Neural cell (in vitro differentiated cells): ENCODE data around the gene SLIT3. TPM values are rescaled to one million over a fixed set of nuclear protein-coding genes. Genes with fewer than 3 reads are reported as not detected.

Source experiments
- H2AFZ ChIP-seq: fragments of 200-600, 300-800 bp; sonication (generic), shearing (Covaris generic); 2 replicates; pipeline ENCODE4 v1.6.0; 2014; ENCODE audit warnings: low read depth, mild to moderate bottlenecking, antibody characterized with exemption, low read length, moderate library complexity
- H3F3A ChIP-seq: fragments of 200-600 bp; shearing (Covaris generic); 2 replicates; pipeline ENCODE4 v1.6.1; 2016; ENCODE audit warnings: mild to moderate bottlenecking, moderate library complexity, mixed read lengths, antibody characterized with exemption, low read length; ENCODE audit not compliant: insufficient read depth, poor library complexity, severe bottlenecking
- H3K27ac ChIP-seq: fragments of 200-600, 300-800 bp; sonication (generic), shearing (Covaris generic); 2 replicates; pipeline ENCODE4 v1.5.1; 2014; ENCODE audit warnings: mild to moderate bottlenecking, low read length, moderate library complexity
- H3K27me3 ChIP-seq: fragments of 300-800, 200-600 bp; sonication (generic), shearing (Covaris generic); 2 replicates; pipeline ENCODE4 v1.6.0; 2014; ENCODE audit warnings: mild to moderate bottlenecking, low read depth, low read length, moderate library complexity; ENCODE audit not compliant: insufficient read depth
- H3K36me3 ChIP-seq: fragments of 300-800, 200-600 bp; sonication (generic), shearing (Covaris generic); 2 replicates; pipeline ENCODE4 v1.5.1; 2014; ENCODE audit warnings: mild to moderate bottlenecking, antibody characterized with exemption, low read length, moderate library complexity; ENCODE audit not compliant: insufficient read depth
- H3K4me2 ChIP-seq: fragments of 300-800, 200-600 bp; sonication (generic), shearing (Covaris generic); 2 replicates; pipeline ENCODE4 v1.6.0; 2014; ENCODE audit warnings: mild to moderate bottlenecking, low read length
- H3K4me3 ChIP-seq: fragments of 300-800, 200-600 bp; sonication (generic), shearing (Covaris generic); 2 replicates; pipeline ENCODE4 v1.5.1; 2014; ENCODE audit warnings: mild to moderate bottlenecking, low read length, moderate library complexity
- H3K79me2 ChIP-seq: fragments of 200-600 bp; shearing (Covaris generic); replicated peaks from 2 replicates; pipeline ENCODE4 v1.6.0; 2014; ENCODE audit warnings: mild to moderate bottlenecking, low read length, moderate library complexity; ENCODE audit not compliant: insufficient read depth
- H3K9ac ChIP-seq: fragments of 300-800, 200-600 bp; sonication (generic), shearing (Covaris generic); 2 replicates; pipeline ENCODE4 v1.6.1; 2016; ENCODE audit warnings: mild to moderate bottlenecking, low read length, mixed read lengths
- H3K9me2 ChIP-seq: fragments of 200-600 bp; shearing (Covaris generic); 2 replicates; pipeline ENCODE4 v1.6.1; 2016; ENCODE audit warnings: mild to moderate bottlenecking, low read length, mixed read lengths; ENCODE audit not compliant: insufficient read depth
- H3K9me3 ChIP-seq: fragments of 200-600, 300-800 bp; sonication (generic), shearing (Covaris generic); 2 replicates; pipeline ENCODE4 v1.6.1; 2016; ENCODE audit warnings: mild to moderate bottlenecking, mixed run types, low read length, moderate library complexity, mixed read lengths
- H4K20me1 ChIP-seq: fragments of 200-600 bp; shearing (Covaris generic); 2 replicates; pipeline ENCODE4 v1.6.1; 2016; ENCODE audit warnings: mild to moderate bottlenecking, mixed run types; ENCODE audit not compliant: insufficient read depth
- CTCF ChIP-seq: fragments of 450-650 bp; IDR thresholded peaks from 2 replicates; pipeline ENCODE4 v1.5.1; 2014; ENCODE audit warnings: antibody characterized with exemption, mild to moderate bottlenecking, moderate library complexity; ENCODE audit not compliant: poor library complexity, severe bottlenecking
- EP300 ChIP-seq: fragments of 450-650 bp; conservative IDR thresholded peaks from 2 replicates; pipeline ENCODE4 v1.6.1; 2014; ENCODE audit warnings: antibody characterized with exemption, mild to moderate bottlenecking, moderate library complexity; ENCODE audit not compliant: poor library complexity, severe bottlenecking
- EZH2 ChIP-seq: fragments of 200-600, 300-800 bp; shearing (Covaris generic), sonication (generic); IDR thresholded peaks from 2 replicates; pipeline ENCODE4 v1.6.1; 2014; ENCODE audit warnings: antibody characterized with exemption, low read length, borderline replicate concordance, mild to moderate bottlenecking; ENCODE audit not compliant: insufficient read depth, poor library complexity, severe bottlenecking
- MXI1 ChIP-seq: fragments of 450-650 bp; conservative IDR thresholded peaks from 2 replicates; pipeline ENCODE4 v1.6.1; 2014; ENCODE audit warnings: antibody characterized with exemption, mild to moderate bottlenecking; ENCODE audit not compliant: poor library complexity, severe bottlenecking
- POLR2AphosphoS5 ChIP-seq: IDR thresholded peaks from 2 replicates; pipeline ENCODE4 v1.6.1; 2012
- RAD21 ChIP-seq: fragments of 450-650 bp; conservative IDR thresholded peaks from 2 replicates; pipeline ENCODE4 v1.6.1; 2014; ENCODE audit warnings: antibody characterized with exemption, mild to moderate bottlenecking, moderate library complexity
- REST ChIP-seq: IDR thresholded peaks from 2 replicates; pipeline ENCODE4 v1.6.1; 2012; ENCODE audit warnings: borderline replicate concordance
- SMC3 ChIP-seq: fragments of 450-650 bp; conservative IDR thresholded peaks from 2 replicates; pipeline ENCODE4 v1.6.1; 2014; ENCODE audit warnings: antibody characterized with exemption, mild to moderate bottlenecking, moderate library complexity; ENCODE audit not compliant: poor library complexity
- TAF1 ChIP-seq: IDR thresholded peaks from 2 replicates; pipeline ENCODE4 v1.6.1; 2012; ENCODE audit warnings: low read depth
- polyA plus RNA-seq: library from polyadenylated mRNA; depleted of rRNA; stranded (reverse); fragments of >200 nt; gene quantifications from 2 replicates; pipeline ENCODE4 v1.2.3, GENCODE V29; 2014

The SLIT3 gene
- polyA plus RNA-seq, 1 donor from 2014 or later, result 1.2 TPM

GRCh38 chr5:169347786-169348185 is 46.8 kb upstream of the SLIT3 start:
- Histone ChIP-seq H3K79me2 (no peaks in the 10 kb centered on the region), H3F3A (no peaks in the 10 kb centered on the region), H3K9me2 (no peaks in the 10 kb centered on the region), H3K27me3 (no peaks in the 10 kb centered on the region), H2AFZ (no peak overlapping the region), H3K4me2 (no peak overlapping the region), H3K27ac (no peak overlapping the region), H3K9me3 (no peaks in the 10 kb centered on the region), H4K20me1 (no peaks in the 10 kb centered on the region), H3K9ac (no peak overlapping the region), H3K4me3 (no peak overlapping the region), H3K36me3 (no peaks in the 10 kb centered on the region)
- TF ChIP-seq TAF1, result no peak
- no peak for TF ChIP-seq REST
- no peak for TF ChIP-seq POLR2AphosphoS5
- no peak for TF ChIP-seq SMC3
- no peak for TF ChIP-seq MXI1
- no peak for TF ChIP-seq EP300
- no peak for TF ChIP-seq RAD21
- no peak for TF ChIP-seq CTCF

- Histone ChIP-seq H3K27ac (no peak overlapping the region), H4K20me1 (no peaks in the 10 kb centered on the region), H3K27me3 (no peaks in the 10 kb centered on the region), H3K9me3 (no peaks in the 10 kb centered on the region), H2AFZ (no peak overlapping the region), H3K9ac (no peak overlapping the region), H3F3A (no peaks in the 10 kb centered on the region), H3K4me3 (no peak overlapping the region), H3K36me3 (no peaks in the 10 kb centered on the region), H3K79me2 (no peaks in the 10 kb centered on the region), H3K4me2 (no peak overlapping the region), H3K9me2 (no peaks in the 10 kb centered on the region)
- TF ChIP-seq EP300 (no peak), REST (no peak), CTCF (no peak), TAF1 (no peak), EZH2 (no peak), SMC3 (no peak), MXI1 (no peak), POLR2AphosphoS5 (no peak), RAD21 (no peak)
Measured at GRCh38 chr5:169344629-169345028, 43.7 kb upstream of the SLIT3 start.
